NOMO-1 treated with dmso at 0.1 percent for 144 hours (cell line): Measurements from ENCODE around the gene MAPK10.

Experiments used
- DNase-seq: peaks from one replicate; lab custom pipeline; 2025; ENCODE audit not compliant: unreplicated experiment; lab: John Stamatoyannopoulos, UW

Gene MAPK10

DNA sequence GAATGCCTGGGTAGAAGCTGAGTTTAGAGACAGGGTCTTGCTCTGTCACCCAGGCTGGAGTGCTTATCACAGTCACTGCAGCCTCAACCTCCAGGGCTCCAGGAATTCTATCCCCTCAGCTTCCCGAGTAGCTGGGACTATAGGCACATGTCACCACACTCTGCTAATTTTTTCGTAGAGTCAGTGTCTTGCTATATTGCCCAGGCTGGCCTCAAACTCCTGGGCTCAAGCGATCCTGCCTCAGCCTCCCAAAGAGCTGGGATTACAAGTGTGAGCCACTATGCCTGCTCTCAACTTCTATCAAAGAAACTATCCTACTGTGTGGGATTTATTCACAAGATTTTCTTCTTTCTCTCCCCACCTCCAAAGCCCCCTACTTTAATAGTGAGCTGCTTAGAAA, 15.7 kb downstream of the MAPK10 start:
- no peak for DNase-seq

DNA sequence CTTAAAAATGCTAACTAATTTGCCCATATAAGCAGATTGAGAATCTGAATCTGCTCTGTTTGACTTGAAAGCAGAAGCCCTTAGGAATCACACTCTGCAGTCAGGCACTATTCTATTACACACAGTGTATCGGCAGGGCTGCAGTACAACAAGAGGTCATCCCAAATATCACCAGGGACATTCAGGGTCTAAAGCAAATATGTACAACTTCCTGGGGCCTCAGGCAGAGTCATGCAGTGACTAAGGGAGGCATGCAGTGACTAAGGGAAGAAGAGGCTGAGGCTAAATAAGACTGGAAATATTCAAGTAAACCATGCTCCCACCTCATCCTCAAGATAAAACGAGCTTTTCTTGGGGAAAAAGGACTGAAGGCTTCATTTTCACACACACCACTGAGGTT, 20.9 kb downstream of the MAPK10 start:
- DNase-seq: no peak

DNA sequence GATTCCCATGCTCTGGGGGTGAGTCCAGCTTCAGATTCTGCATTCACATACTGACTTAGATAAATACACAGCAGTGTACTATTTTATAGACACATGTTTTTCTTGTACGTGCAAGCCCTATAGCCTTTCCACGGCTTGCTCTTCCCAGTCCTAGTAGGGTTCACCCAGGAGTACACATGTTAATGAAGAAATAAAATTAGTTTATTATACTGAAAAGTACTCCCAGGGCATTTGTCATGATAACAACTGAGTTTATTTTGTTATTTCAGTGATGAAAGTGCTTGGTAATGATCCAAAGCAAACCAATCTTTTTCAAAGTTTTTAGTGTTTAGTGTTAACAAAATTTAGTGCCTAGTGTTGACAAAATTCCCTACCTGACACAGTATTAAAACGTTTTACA, 21.3 kb downstream of the MAPK10 start:
- no peak for DNase-seq

DNA sequence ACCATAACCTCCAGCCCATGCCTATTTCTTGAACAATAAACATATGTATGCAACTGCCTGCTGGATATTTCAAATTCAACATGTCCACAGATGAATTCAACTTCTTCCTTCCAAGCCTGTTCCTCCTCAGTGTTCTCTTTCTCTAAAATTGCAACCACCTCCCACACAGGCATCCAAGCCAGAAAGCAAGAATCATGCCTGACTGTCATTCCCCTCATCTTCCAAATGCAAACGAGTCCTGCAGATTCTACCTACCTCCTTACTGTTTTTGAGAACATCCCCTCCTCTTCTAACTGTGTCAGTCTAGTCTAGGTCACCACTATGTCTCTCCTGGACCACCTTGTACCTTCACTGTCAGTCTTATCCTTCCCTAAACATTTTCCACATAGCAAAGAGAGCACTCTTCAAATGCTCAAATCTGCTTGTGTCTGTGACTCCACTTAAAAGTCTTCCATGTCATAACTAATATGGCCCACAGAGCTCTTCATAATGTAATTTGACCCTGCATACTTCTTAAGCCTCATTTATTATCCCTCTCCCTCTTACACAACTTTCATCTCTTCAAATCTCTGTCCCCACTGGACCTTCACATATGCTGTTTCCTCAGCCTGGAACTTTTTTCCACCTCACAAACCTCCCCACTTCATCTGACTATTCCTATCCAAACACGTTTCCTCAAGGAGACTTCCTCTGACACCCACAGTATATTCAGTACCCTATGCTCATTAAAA, 25.7 kb downstream of the MAPK10 start:
- no peak for DNase-seq

DNA sequence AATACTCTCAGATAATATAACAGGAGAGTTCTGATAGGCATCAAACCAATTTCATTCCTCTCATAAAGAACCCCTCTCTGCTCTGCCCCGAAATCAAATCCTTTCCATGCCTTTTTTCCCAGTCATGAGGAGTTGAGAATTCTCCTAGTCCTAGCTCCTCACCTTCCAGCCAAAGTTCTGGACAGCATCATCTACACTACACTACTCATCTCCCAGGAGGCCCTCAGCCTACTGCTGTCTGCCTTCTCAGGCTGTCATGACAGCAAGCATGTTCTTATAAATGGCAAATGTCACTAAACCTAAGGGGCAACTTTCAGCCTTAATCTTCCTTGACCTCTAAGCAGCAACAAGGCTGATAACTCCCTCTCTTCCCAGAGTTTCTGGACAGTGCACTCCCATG, 26.6 kb downstream of the MAPK10 start:
- no peak for DNase-seq

DNA sequence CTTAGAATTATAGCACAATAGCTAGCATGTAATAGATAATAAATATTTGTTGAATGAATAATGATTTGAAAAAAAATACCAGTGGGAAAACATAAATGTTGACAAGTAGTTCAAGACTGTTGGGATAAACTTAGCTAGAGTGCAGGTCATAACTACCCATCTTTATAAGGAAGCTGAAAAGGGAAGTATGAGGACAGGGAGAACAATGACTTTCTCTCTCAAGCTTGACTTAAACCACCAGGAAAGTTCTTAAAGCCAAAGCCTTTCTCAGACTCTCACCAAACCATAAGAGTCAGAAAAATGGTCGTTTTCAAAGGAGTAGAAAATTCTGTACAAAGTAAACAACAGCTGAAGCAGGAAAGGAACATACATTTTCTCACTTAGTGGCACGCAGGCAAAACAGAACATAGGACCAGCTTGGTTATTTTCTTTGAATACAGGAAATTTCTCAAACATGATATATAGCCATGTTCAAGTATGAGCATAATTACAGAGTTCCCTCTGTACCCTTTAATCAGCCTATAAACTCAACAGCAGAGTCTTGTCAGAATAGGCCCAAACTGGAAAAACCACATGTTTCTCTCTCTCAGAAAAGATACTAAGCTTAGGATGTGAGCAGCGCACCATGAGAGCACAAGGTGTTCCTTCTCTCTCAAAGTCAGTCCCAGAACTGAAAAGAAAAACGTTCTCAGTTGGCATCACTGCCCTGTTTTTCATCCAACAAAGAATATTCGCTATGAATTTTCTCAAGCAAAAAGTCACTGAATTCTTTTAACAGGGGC, 28.7 kb downstream of the MAPK10 start:
- peak; percentile 4 for DNase-seq

- peak; percentile 5 for DNase-seq
Observed at GRCh38 chr4:86330411-86330810, 29.4 kb downstream of the MAPK10 start.

DNA sequence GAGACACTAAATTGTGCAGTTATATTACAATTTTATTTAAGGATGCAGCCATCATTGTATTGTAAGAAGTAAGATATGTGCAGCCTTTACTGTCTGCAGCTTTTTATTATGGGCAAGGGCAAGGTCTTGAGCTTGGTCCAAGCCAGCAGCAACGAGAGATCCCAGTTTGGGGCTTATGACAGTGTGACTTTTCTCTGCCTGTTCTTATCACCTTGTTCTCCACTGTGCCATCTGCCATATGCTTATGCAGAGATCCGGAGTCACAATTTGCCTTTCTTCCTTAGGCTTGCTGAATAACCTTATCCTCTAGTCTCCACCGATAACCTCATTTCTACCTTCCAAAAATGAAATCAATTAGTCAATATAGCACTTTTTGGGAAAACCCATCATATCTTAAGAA, 30.4 kb downstream of the MAPK10 start:
- no peak for DNase-seq

- DNase-seq: no peak
Observed at GRCh38 chr4:86326400-86326799, 33.5 kb downstream of the MAPK10 start.

DNA sequence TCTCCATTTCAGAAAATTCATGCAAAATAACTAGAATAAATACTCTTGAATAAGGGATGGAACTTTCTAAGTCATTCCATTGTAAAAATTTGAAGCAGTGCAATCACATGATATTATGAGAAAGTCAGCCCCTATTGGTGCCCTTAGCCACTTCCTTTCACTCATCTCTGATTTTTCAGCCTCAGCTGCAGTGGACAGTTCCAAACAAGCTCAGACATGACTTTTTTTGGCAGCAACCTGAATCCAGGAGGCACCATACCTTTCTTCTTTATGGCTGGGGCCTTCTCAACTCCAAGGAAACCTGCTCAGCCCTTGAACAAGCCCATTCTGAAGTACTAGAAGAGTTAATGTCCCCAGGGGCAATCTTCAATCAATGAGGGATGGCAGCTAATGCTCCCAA, 40.5 kb downstream of the MAPK10 start:
- DNase-seq: no peak

DNA sequence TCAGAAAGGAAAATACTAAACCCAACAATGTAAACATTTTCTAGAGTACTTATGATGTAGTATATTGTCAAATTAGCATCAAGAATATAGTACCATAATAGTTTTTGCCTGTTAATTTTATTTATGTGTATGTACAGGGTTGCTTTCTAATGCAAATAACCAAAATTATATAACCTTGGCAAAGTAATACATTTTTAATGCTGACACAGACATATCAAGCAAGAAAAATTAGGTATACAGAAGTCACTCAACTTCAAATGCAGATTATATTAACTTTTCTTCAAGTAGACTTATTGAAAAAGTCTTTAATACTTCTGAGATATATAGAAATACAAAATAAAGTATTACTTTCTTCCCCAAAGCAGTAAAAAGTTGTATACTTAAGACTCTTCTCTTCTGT, 44.3 kb downstream of the MAPK10 start:
- no peak for DNase-seq

DNA sequence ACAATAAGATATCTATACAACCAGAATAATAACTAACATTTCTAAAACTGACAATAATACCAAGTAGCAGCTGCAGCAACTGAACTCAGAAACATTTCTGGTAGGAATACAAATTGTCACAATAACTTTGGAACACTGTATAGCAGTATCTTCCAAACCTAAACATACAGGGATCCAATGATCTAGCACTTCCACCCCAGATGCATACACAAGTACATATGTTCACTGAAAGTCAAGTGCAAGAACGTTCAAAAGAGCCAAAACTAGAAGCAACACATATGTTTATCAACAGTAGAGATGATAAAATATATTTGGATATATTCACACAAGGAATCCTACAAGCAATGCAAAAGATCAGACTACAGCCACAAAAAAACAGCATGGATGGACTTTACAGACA, 46.2 kb downstream of the MAPK10 start:
- no peak for DNase-seq

DNA sequence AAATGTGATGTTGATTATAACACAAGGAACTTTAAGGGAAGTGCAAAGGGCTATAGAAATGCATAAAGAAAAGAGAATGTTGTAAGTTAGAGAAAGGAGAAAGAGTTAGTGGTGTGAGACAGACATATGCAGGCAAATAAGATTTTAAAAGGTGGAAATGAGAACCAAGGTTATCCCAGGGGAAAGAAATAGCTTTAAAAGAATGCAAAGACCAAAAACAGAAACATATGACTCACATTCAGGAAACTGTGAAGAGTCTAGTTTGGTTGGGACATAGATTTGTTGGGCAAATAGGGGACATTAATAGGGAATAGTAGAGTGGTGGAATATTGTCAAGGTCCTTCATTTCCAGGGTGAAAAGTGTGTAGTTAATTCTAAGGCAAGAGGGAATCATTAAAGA, 52.4 kb downstream of the MAPK10 start:
- DNase-seq: no peak

GRCh38 chr4:86306816-86307215, 53.0 kb downstream of the MAPK10 start:
- DNase-seq: no peak

DNA sequence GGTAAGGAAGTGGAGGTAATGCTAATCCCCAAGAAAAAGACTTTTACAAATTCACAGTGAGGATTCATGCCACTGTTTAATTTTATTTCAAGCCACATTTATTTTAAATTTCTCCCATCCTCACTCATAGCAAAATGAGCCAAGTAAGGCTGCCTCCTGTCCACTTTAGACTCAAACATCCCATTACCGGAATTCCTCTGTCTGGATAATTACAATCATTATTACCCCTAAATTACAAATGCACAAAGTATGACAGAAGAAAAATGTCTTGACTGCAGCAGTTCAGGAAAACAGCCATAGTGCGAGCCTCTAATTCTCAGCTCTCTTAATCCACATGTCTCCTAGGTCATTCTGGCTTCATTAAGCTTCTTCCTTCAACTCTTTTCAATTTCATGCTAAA, 57.0 kb downstream of the MAPK10 start:
- DNase-seq: no peak

- DNase-seq: no peak
Observed at GRCh38 chr4:86302251-86302650, 57.6 kb downstream of the MAPK10 start.

GRCh38 chr4:86300516-86300915, 59.3 kb downstream of the MAPK10 start:
- DNase-seq: no peak

DNA sequence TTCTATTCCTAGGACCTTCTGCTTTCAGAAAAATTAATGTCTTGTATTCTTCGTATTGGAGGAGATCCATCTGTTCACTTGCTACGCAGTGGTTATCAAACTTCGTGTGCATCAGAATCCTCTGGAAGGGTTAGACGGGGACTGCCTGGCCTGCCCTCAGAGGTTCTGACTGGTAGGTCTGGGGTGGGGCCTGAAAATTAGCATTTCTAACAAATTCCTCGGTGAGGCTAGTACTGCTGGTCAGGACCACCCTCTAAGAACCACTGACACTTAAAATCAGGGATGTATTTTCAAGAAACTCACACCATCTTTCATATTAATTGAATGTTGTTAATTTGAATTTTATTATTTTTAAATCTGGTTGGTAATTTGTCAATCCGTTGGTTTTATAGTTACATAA, 63.0 kb downstream of the MAPK10 start:
- no peak for DNase-seq

GRCh38 chr4:86294883-86295282, 65.0 kb downstream of the MAPK10 start:
- no peak for DNase-seq

DNA sequence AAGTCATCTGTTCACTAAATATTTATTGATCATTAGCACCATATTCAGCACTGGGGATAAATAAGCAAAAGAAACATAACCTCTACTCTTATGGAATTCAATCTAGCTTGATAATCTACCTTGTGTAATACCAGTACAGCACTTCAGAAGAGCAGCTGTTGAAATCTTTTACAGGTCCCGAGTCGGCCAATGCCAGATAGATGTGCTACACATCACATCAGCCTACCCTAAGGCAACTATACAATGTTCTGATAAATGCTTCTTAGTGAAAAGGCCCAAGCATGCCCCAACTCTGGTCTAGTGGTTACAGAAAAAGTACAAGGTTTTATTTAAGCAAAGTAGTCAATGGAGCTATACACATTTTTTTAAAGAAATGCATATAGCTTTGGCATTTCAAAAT, 68.7 kb downstream of the MAPK10 start:
- DNase-seq: no peak

GRCh38 chr4:86286726-86287125, 73.1 kb downstream of the MAPK10 start:
- no peak for DNase-seq

- no peak for DNase-seq
Observed at GRCh38 chr4:86283371-86283770, 76.5 kb downstream of the MAPK10 start.

GRCh38 chr4:86280246-86280645, 79.6 kb downstream of the MAPK10 start:
- no peak for DNase-seq
